CMK (cell line): ENCODE measurements around the gene ARHGEF7.

Source experiments
- DNase-seq: peaks from one replicate; pipeline ENCODE4 v3.0.0-alpha.2; 2010; ENCODE audit warnings: low read depth

ARHGEF7 gene

GRCh38 chr13:111139452-111139851 is 24.3 kb downstream of the ARHGEF7 start:
- no peak for DNase-seq

DNA sequence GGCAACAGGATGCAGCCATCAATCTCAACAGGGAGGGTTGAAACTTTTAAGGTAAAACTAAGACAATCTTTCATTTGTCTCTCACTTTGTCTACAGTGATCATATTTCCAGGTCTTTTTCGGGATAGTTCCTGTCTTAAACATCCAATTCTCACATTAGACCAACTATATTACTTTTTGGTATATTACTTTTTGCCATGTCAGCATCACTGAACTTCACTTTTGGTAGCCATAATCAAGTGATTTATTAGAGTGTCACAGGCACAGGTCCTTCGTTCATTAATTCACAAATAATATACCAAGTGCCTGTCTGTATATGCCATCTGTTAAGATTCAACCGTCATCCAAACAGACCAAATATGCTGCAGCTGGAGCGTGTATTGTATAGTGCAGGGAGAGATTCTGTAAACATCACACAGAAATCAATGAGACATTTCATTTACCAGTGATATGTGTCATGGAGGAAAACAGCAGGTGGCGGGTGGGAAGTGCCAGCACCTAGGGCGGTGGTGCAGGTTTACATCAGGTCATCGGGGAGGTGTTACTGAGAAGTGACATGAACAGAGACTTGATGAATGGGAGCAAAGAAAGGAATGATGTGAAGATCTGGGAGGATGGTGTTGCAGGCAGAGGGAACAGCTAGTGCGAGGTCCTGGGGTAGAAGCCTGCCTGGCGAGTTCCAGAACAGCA is 24.9 kb downstream of the ARHGEF7 start:
- DNase-seq = no peak

GRCh38 chr13:111140562-111141105 is 25.5 kb downstream of the ARHGEF7 start:
- DNase-seq = no peak

GRCh38 chr13:111142472-111142871 is 27.4 kb downstream of the ARHGEF7 start:
- no peak for DNase-seq

- no peak for DNase-seq
Observed at GRCh38 chr13:111143865-111144540, 28.9 kb downstream of the ARHGEF7 start.

- no peak for DNase-seq
Observed at GRCh38 chr13:111145071-111145470, 30.0 kb downstream of the ARHGEF7 start.

GRCh38 chr13:111145506-111145905 is 30.4 kb downstream of the ARHGEF7 start:
- no peak for DNase-seq

DNA sequence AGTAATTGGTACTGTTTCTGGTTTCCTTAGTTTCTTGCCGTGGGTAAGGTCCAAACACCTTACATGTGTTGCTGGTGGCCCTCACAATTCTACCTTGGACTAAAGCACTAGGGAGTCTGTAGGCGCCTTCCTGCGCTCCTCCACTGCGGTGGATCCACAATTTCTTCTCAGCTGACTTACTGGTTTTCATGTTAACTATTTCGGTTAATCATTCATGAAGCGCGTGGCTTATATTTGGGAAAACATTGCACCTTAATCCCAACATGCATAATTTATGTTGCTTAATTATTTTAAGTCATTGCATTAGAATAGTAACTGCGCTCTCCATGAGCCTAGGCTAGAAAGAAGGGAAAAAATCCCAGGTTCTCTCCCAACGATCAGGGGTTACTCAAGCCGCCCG is 37.7 kb downstream of the ARHGEF7 start:
- no peak for DNase-seq

- DNase-seq = peak; percentile 63
Observed at GRCh38 chr13:111153279-111153976, 38.3 kb downstream of the ARHGEF7 start.

- peak; percentile 27 for DNase-seq
Observed at GRCh38 chr13:111153977-111154332, 38.8 kb downstream of the ARHGEF7 start.

DNA sequence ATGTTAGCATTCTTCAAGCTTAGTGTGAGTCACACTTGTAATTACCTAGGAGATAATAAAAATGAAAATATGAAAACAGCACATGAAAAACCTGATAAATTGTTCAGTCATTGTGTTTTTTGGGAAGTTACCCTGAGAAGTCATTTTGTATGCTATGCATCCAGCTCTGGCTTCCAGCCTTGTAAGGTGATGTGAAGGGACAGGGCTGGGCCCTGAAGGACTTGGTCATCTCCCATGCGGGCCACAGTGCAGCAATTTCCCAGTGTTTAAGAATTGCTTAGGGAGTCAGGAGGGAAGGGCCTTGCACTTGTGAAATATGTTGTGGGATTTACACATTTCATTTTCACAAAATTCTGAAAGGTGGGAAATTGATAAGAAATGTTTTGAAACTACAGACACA is 41.3 kb downstream of the ARHGEF7 start:
- no peak for DNase-seq

GRCh38 chr13:111158136-111158805 is 43.2 kb downstream of the ARHGEF7 start:
- DNase-seq = no peak

GRCh38 chr13:111159362-111160320 is 44.5 kb downstream of the ARHGEF7 start:
- no peak for DNase-seq

- no peak for DNase-seq
Observed at GRCh38 chr13:111160648-111161047, 45.5 kb downstream of the ARHGEF7 start.

GRCh38 chr13:111161601-111162600 is 46.8 kb downstream of the ARHGEF7 start:
- no peak for DNase-seq

DNA sequence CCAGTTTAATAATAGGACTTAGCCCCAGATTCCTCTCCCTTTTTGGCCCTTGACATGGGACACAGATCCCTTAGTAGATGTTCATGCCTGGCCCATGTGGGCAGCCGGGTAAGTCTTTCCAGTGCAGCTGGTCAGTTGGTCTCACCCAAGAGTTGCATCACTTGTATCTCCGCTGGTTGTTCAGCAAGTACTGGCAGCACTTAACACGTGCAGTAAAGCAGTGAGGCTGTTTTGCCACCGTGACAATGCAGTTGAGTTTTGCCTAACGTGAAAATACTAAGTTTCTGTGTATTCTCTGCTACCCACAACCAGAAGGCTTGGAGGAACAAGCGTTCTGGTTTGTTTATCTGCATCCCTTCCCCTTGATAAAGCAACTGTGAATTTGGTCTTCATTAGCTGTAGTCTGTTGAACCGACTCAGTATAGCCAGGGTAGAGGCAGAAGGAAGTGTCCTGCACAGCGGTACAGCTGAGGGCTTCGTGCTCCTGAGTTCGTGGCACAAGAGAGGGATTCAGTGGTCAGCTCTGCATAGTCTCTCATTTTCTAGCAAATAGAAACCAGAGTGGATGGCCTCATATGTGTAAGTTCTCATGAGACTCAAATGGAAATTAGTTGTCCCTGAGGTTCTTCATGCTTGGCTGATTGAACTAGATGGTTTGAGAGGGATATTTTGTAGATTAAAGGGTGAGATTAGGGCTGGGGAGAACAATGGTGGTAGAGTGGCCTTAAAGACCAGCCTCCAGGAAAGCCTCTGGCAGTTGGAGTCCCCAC is 50.3 kb downstream of the ARHGEF7 start:
- no peak for DNase-seq

- DNase-seq = no peak
Observed at GRCh38 chr13:111166882-111167675, 52.0 kb downstream of the ARHGEF7 start.

DNA sequence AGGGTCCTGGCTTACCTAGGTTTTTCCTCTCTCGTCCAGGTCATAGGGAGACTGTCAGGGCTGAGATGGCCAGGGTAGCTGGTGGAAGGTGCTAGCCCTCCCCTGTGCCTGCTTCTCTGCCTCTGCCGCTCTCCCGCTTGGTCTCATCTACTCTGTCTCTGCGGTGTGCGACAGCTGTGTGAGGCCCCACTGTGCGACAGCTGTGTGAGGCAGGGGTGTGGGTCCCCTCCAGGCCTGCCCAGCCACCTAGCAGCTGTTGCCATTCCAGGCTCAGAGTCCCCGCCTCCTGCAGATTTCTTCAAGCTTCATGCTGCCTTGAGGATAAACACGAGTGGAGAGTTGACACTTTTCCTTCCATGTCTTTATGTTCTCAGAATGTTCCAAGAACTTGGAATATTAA is 53.0 kb downstream of the ARHGEF7 start:
- DNase-seq = no peak
